Spinal cord (tissue), 10 donors: Measurements from ENCODE around the gene ROPN1L. TPM values are rescaled to one million over a fixed set of nuclear protein-coding genes. Genes with fewer than 3 reads are reported as not detected.
A peak's percentile ranks its signal among the peaks of the same experiment; 100 is the strongest.

Experiments used
- DNase-seq, 6 donors: peaks; one replicate each; pipeline versions ENCODE4 v3.0.0 to v3.0.0-alpha.2; 2013 to 2015; ENCODE audit warnings: low spot score in 6 of 6, low read depth in 4 of 6
- H3K27ac ChIP-seq: one replicate; pipeline ENCODE4 v1.5.1; 2013; ENCODE audit warnings: low read depth, low read length, control low read depth
- H3K27me3 ChIP-seq: one replicate; pipeline ENCODE4 v1.6.1; 2013; ENCODE audit warnings: low read length; ENCODE audit not compliant: control insufficient read depth, insufficient read depth
- H3K36me3 ChIP-seq: one replicate; pipeline ENCODE4 v1.6.1; 2013; ENCODE audit warnings: low read length; ENCODE audit not compliant: control insufficient read depth, insufficient read depth
- H3K4me1 ChIP-seq: one replicate; pipeline ENCODE4 v1.6.1; 2013; ENCODE audit warnings: low read length; ENCODE audit not compliant: control insufficient read depth, insufficient read depth
- H3K4me3 ChIP-seq: one replicate; pipeline ENCODE4 v1.5.1; 2013; ENCODE audit warnings: low read depth, low read length, control low read depth
- H3K9me3 ChIP-seq: one replicate; pipeline ENCODE4 v1.6.1; 2013; ENCODE audit warnings: low read length; ENCODE audit not compliant: control insufficient read depth, insufficient read depth
- WGBS: methylation state at CpG from one replicate; pipeline ENCODE4 v1.1.5; 2013; ENCODE audit warnings: missing lambda C conversion rate; ENCODE audit not compliant: insufficient coverage; 5-methylcytosine and 5-hydroxymethylcytosine counted together
- polyA plus RNA-seq, 2 donors: library from polyadenylated mRNA; unstranded; fragments of 120-200 nt; gene quantifications; one replicate each; pipeline ENCODE4 v1.2.1, GENCODE V29; 2013; ENCODE audit not compliant: insufficient read length in 2 of 2
- total RNA-seq, 2 donors: library from RNA; depleted of rRNA in 1 of 2; stranded (reverse); fragments of 120-200 nt in 1 of 2; fragments of >200 nt in 1 of 2; gene quantifications; one replicate each; pipeline versions ENCODE4 v1.2.3 to v1.2.4, GENCODE V29; 2013 to 2014
- donor health status: healthy.

ROPN1L gene
- total and polyA plus RNA-seq, 4 donors = 4.6 to 11.0 (median 9.7) TPM

DNA sequence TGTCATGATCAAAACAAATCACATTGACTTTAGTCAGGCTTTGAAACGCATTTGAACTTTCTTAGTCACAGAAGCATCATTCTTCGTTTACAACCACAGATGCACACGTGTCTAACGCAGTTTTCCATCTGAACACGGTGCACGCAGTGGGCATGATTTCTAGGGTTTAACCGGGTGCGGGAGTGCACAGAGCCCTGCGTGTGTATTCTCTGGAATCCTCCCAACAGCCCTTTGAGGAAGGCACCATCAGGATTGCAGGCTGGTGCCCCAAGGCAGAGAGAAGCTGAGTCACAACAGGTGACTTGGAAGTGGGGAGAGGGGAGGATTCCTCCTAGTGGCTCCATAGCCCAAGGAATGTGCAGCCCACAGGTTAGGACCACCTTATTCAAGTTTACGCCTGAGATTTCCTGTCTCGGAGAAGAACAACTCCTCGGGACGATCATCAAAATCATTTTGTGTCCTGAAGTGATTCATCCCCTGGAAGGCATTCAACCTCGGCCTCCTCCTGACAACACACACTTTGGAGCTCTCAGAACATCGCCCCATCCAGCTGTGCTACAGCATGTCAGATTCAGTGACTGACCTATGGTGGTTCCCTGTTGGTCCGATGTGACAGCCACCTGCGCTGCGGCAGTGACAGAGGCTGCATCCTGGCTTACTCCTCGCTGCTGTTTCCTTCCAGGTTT lies 13.1 kb downstream of the ROPN1L start:
- Histone ChIP-seq H3K27me3 (peaks cover 2% of the 10 kb centered on the region), H3K9me3 (no peaks in the 10 kb centered on the region), H3K27ac (no peak overlapping the region), H3K4me3 (no peak overlapping the region), H3K36me3 (peaks cover 8% of the 10 kb centered on the region), H3K4me1 (peaks cover 26% of the 10 kb centered on the region)
- DNase-seq = no peak
- 69% methylated on average over 19 of the region's 19 CpGs for WGBS

DNA sequence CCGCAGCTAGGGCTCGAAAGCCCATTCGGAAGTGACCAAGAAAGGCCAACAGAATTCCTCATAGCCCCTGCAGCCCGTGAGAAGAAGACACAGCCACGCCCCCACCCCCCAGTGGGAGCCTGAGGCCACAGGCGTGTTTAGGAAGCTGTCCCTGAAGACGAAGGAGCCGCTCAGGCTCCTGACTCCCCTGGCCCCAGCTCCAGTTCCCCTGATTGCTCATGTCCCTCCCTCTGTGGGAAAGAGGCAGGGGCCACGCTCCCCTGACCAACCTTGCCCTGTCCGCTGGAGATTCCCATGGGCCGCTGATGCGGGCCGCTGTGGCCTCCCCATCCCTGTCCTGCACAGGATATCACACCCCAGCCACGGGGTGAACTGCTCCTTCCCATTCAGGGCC lies 13.6 kb downstream of the ROPN1L start:
- Histone ChIP-seq H3K27ac (no peak overlapping the region), H3K4me3 (no peak overlapping the region), H3K36me3 (peaks cover 8% of the 10 kb centered on the region), H3K4me1 (peaks cover 31% of the 10 kb centered on the region), H3K27me3 (peaks cover 2% of the 10 kb centered on the region), H3K9me3 (no peaks in the 10 kb centered on the region)
- WGBS = 61% methylated on average over 11 of the region's 14 CpGs
- DNase-seq = no peak

GRCh38 chr5:10456583-10457420 lies 15.1 kb downstream of the ROPN1L start:
- 73% methylated on average over 22 of the region's 26 CpGs for WGBS
- Histone ChIP-seq H3K9me3 (no peaks in the 10 kb centered on the region), H3K27ac (no peak overlapping the region), H3K27me3 (peaks cover 2% of the 10 kb centered on the region), H3K4me1 (peaks cover 39% of the 10 kb centered on the region), H3K36me3 (peaks cover 8% of the 10 kb centered on the region), H3K4me3 (no peak overlapping the region)
- DNase-seq = peak in 2 of 6 donors; percentile 47 to 87

- no peak overlapping the region for H3K4me3 ChIP-seq
- H3K4me1 ChIP-seq = peaks cover 37% of the 10 kb centered on the region
- peaks cover 2% of the 10 kb centered on the region for H3K27me3 ChIP-seq
- peaks cover 8% of the 10 kb centered on the region for H3K36me3 ChIP-seq
- H3K27ac ChIP-seq = no peak overlapping the region
- H3K9me3 ChIP-seq = no peaks in the 10 kb centered on the region
- WGBS = 81% methylated on average over 20 of the region's 23 CpGs
- DNase-seq = no peak
These were observed 16.2 kb downstream of the ROPN1L start for GRCh38 chr5:10457682-10458574.

DNA sequence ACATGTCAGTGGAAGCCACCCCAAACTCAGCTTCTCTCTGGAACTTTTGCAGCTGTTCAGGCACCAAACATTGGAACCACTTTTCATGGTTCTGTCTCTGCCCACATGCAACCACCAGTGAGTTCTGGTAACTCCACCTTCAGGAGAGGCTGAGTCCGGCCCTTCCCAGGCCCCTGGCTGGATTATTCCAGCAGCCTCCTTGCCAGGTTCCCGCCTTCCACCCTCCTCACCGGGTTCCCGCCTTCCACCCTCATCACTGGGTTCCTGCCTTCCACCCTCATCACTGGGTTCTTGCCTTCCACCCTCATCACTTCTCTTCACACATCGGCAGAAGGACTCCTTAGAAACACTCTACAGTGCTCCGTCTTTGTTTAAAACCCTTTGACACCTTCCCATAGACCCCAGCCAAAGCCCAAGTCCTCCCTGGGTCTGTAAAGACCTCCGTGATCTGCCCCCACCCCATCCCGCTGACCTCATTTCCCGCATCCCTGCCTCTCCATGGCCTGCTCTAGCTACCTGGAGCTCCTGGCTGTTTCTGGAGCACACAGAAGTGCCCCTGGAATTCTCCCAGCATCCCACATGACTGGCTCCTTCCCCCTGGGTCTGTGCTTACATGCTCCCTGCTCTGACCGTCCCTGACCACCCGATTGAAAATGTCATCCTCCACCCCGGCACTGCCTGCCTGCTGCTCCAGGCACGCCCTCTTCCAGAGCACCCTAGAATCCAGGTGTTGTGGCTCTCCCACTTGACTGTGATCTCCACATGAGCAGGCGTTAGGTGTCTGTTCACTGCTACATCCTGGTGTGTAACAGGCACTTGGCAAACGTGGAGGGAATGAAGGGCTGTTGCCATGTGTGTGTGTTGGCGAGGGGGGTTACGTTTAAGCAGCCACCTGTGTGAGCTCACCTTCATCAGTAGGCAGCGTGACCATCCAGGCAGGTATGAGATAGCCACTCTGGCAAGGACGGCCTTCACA lies 17.7 kb downstream of the ROPN1L start:
- no peak overlapping the region for H3K4me3 ChIP-seq
- H3K27me3 ChIP-seq = peaks cover 2% of the 10 kb centered on the region
- 92% methylated on average over 17 of the region's 19 CpGs for WGBS
- peaks cover 34% of the 10 kb centered on the region for H3K4me1 ChIP-seq
- H3K9me3 ChIP-seq = no peaks in the 10 kb centered on the region
- no peak overlapping the region for H3K27ac ChIP-seq
- no peak for DNase-seq
- H3K36me3 ChIP-seq = peaks cover 8% of the 10 kb centered on the region

GRCh38 chr5:10460252-10460906 lies 18.7 kb downstream of the ROPN1L start:
- peaks cover 30% of the 10 kb centered on the region for H3K4me1 ChIP-seq
- no peaks in the 10 kb centered on the region for H3K9me3 ChIP-seq
- peak in 5 of 6 donors; percentile 23 to 82 (median 39) for DNase-seq
- H3K27ac ChIP-seq = no peak overlapping the region
- H3K4me3 ChIP-seq = no peak overlapping the region
- H3K27me3 ChIP-seq = no peaks in the 10 kb centered on the region
- peaks cover 4% of the 10 kb centered on the region for H3K36me3 ChIP-seq
- WGBS = 44% methylated on average over 13 of the region's 13 CpGs

GRCh38 chr5:10461041-10461440 lies 19.4 kb downstream of the ROPN1L start:
- 93% methylated on average over 9 of the region's 12 CpGs for WGBS
- Histone ChIP-seq H3K4me3 (no peak overlapping the region), H3K9me3 (no peaks in the 10 kb centered on the region), H3K27me3 (no peaks in the 10 kb centered on the region), H3K27ac (no peak overlapping the region), H3K36me3 (peaks cover 3% of the 10 kb centered on the region), H3K4me1 (peaks cover 25% of the 10 kb centered on the region)
- no peak for DNase-seq

- H3K4me3 ChIP-seq = no peak overlapping the region
- peaks cover 25% of the 10 kb centered on the region for H3K4me1 ChIP-seq
- H3K9me3 ChIP-seq = no peaks in the 10 kb centered on the region
- no peak overlapping the region for H3K27ac ChIP-seq
- no peaks in the 10 kb centered on the region for H3K27me3 ChIP-seq
- no peak for DNase-seq
- H3K36me3 ChIP-seq = peaks cover 3% of the 10 kb centered on the region
- WGBS = 100% methylated on average over 2 of the region's 10 CpGs
These were observed 20.4 kb downstream of the ROPN1L start for GRCh38 chr5:10461904-10462555.
